Activated CD8-positive, alpha-beta memory T cell treated with anti-CD3 and anti-CD28 coated beads, Interleukin-2, amount 50 U/mL, for 48 hours (primary cell): ENCODE results near the gene CCDC117.

Experiments
- DNase-seq: peaks from one replicate; pipeline ENCODE4 v3.0.0-alpha.2; 2020

CCDC117 gene

GRCh38 chr22:28771195-28771791, 1.2 kb upstream of the CCDC117 start:
- DNase-seq, result no peak

GRCh38 chr22:28773461-28773867, 969 bp downstream of the CCDC117 start:
- DNase-seq, result no peak

GRCh38 chr22:28774378-28774777, 1.9 kb downstream of the CCDC117 start:
- DNase-seq, result no peak

GRCh38 chr22:28779833-28780232, 7.3 kb downstream of the CCDC117 start:
- no peak for DNase-seq

GRCh38 chr22:28780296-28780695, 7.8 kb downstream of the CCDC117 start:
- DNase-seq, result no peak

GRCh38 chr22:28783786-28784671, 11.5 kb downstream of the CCDC117 start:
- DNase-seq, result no peak

- DNase-seq, result no peak
Measured at GRCh38 chr22:28788601-28789000, 16.1 kb downstream of the CCDC117 start.

- no peak for DNase-seq
Measured at GRCh38 chr22:28791124-28791523, 18.6 kb downstream of the CCDC117 start.

- no peak for DNase-seq
Measured at GRCh38 chr22:28791841-28792490, 19.5 kb downstream of the CCDC117 start.

GRCh38 chr22:28792491-28793383, 20.2 kb downstream of the CCDC117 start:
- no peak for DNase-seq

- DNase-seq, result no peak
Measured at GRCh38 chr22:28793976-28794584, 21.6 kb downstream of the CCDC117 start.

GRCh38 chr22:28795071-28795693, 22.7 kb downstream of the CCDC117 start:
- DNase-seq, result no peak

GRCh38 chr22:28795932-28796856, 23.7 kb downstream of the CCDC117 start:
- no peak for DNase-seq

GRCh38 chr22:28798810-28799605, 26.5 kb downstream of the CCDC117 start:
- DNase-seq, result peak; percentile 65

- peak; percentile 76 for DNase-seq
Measured at GRCh38 chr22:28799606-28800307, 27.3 kb downstream of the CCDC117 start.

GRCh38 chr22:28800308-28801041, 28.0 kb downstream of the CCDC117 start, which contains the start of gene XBP1:
Gene XBP1 (minus strand): TSS chr22:28800569.
- DNase-seq, result peak; percentile 97

GRCh38 chr22:28801845-28802594, 29.5 kb downstream of the CCDC117 start:
- DNase-seq, result no peak
